HepG2 (cell line): Measurements from ENCODE around the gene GATC. TPM values are rescaled to one million over a fixed set of nuclear protein-coding genes. Genes with fewer than 3 reads are reported as not detected.

Experiments
- ATAD3A ChIP-seq: sonication (generic); formaldehyde crosslinking; IDR thresholded peaks from 2 replicates; pipeline ENCODE4 v1.4.0; 2020; ENCODE audit warnings: missing genetic modification reagents
- HNF1A ChIP-seq, 2 experiments: sonication (generic) in 1 of 2; formaldehyde crosslinking in 1 of 2; IDR thresholded peaks; 2 replicates each; pipeline versions ENCODE4 v1.4.0 to v1.6.1; 2016 to 2020; ENCODE audit warnings: borderline replicate concordance in 1 of 2, low read depth in 1 of 2, mild to moderate bottlenecking in 1 of 2, missing genetic modification reagents in 1 of 2
- KDM5A ChIP-seq: fragments of 200-600 bp; sonication (generic); IDR thresholded peaks from 2 replicates; pipeline ENCODE4 v1.7.0; 2018; ENCODE audit warnings: antibody characterized with exemption, mild to moderate bottlenecking, low read length, borderline replicate concordance
- NFYC ChIP-seq: IDR thresholded peaks from 2 replicates; pipeline ENCODE4 v1.6.1; 2016; ENCODE audit warnings: missing genetic modification reagents, missing compliant biosample characterization
- PHF20 ChIP-seq: sonication (generic); formaldehyde crosslinking; IDR thresholded peaks from 2 replicates; pipeline ENCODE4 v1.5.0; 2020; ENCODE audit warnings: mild to moderate bottlenecking, missing genetic modification reagents
- POLR2G ChIP-seq: fragments of 200-400 bp; formaldehyde crosslinking; IDR thresholded peaks from 2 replicates; pipeline ENCODE4 v1.6.1; 2018; ENCODE audit warnings: mild to moderate bottlenecking, low read depth, low read length, moderate library complexity
- SNRNP70 ChIP-seq: fragments of 200-400 bp; formaldehyde crosslinking; IDR thresholded peaks from 2 replicates; pipeline ENCODE4 v1.6.1; 2017; ENCODE audit warnings: mild to moderate bottlenecking, low read depth, low read length, moderate library complexity
- STAT6 ChIP-seq: sonication (generic); formaldehyde crosslinking; IDR thresholded peaks from 2 replicates; pipeline ENCODE4 v1.4.0; 2020; ENCODE audit warnings: missing genetic modification reagents, mild to moderate bottlenecking, borderline replicate concordance
- TFAP4 ChIP-seq: sonication (generic); IDR thresholded peaks from 2 replicates; pipeline ENCODE4 v1.6.1; 2016; ENCODE audit warnings: low read depth, borderline replicate concordance
- ZNF235 ChIP-seq: sonication (generic); formaldehyde crosslinking; IDR thresholded peaks from 2 replicates; pipeline ENCODE4 v1.8.1; 2023; ENCODE audit warnings: mild to moderate bottlenecking, missing genetic modification reagents, borderline replicate concordance
- ZNF451 ChIP-seq: sonication (generic); formaldehyde crosslinking; IDR thresholded peaks from 2 replicates; pipeline ENCODE4 v1.5.0; 2020; ENCODE audit warnings: mild to moderate bottlenecking, missing genetic modification reagents
- ZSCAN22 ChIP-seq: sonication (generic); formaldehyde crosslinking; IDR thresholded peaks from 2 replicates; pipeline ENCODE4 v1.4.0; 2020; ENCODE audit warnings: mild to moderate bottlenecking, missing genetic modification reagents
- polyA plus RNA-seq, 8 experiments: library from polyadenylated mRNA; depleted of rRNA in 3 of 8; stranded (reverse) in 7 of 8; unstranded in 1 of 8; fragments of >200 nt; fragmentation: Illumina TruSeq in 4 of 8; extraction: Trizol in 4 of 8; gene quantifications; 2 replicates each; pipeline versions ENCODE4 v1.2.1 to v1.2.3, GENCODE V29; 2011 to 2016; ENCODE audit warnings: low read depth in 4 of 8, missing spikeins in 1 of 8, mixed read lengths in 1 of 8; ENCODE audit not compliant: insufficient read depth in 1 of 8
- total RNA-seq, 5 experiments: library from RNA; depleted of rRNA; stranded (reverse); fragments of >200 nt; fragmentation: Illumina TruSeq; extraction: Trizol; gene quantifications; 2 replicates each; pipeline ENCODE4 v1.2.3, GENCODE V29; 2016; ENCODE audit warnings: low read depth in 1 of 5
- TF ChIP-seq, protein P1 (sequence below): sonication (generic); formaldehyde crosslinking; IDR thresholded peaks from 2 replicates; pipeline ENCODE4 v1.4.0; 2020; ENCODE audit warnings: missing genetic modification reagents
- TF ChIP-seq, protein P2 (sequence below): sonication (generic); formaldehyde crosslinking; IDR thresholded peaks from 2 replicates; pipeline ENCODE4 v1.8.1; 2023; ENCODE audit warnings: missing genetic modification reagents, mild to moderate bottlenecking, borderline replicate concordance
- TF ChIP-seq, protein P3 (sequence below): sonication (generic); formaldehyde crosslinking; IDR thresholded peaks from 2 replicates; pipeline ENCODE4 v1.8.0; 2022; ENCODE audit warnings: missing genetic modification reagents, mild to moderate bottlenecking, inconsistent platforms, borderline replicate concordance

Gene GATC
- total and polyA plus RNA-seq, 2 of the 13 experiments (the other 11 are each of a cell fraction or from before 2014, with no cell fraction given): 17.7 to 29.7 TPM

GRCh38 chr12:120495731-120496412, 49.6 kb downstream of the GATC start, which contains the start of gene DYNLL1 (continued):
- TF ChIP-seq HNF1A (IDR thresholded peaks at IDR 0.05; ENCODE audit: low read depth) (no peak), HNF1A (CRISPR knock-in tag; IDR thresholded peaks at IDR 0.05; ENCODE audit: borderline replicate concordance) (peak; percentile 31; the same call in 1 of the 2 replicates), NFYC (CRISPR knock-in tag) (peak; percentile 97), PHF20 (CRISPR knock-in tag) (peak; percentile 72), ATAD3A (CRISPR knock-in tag) (0 out of 2 replicates have a peak, but pooled peaks have one; percentile 29), STAT6 (CRISPR knock-in tag) (no peak), TFAP4 (peak; percentile 73; the same call in 1 of the 2 replicates), ZSCAN22 (CRISPR knock-in tag) (no peak), SNRNP70 (no peak), POLR2G (peak; percentile 96), ZNF235 (CRISPR knock-in tag) (0 out of 2 replicates have a peak, but pooled peaks have one; percentile 87), KDM5A (peak; percentile 72; the same call in 1 of the 2 replicates), ZNF451 (CRISPR knock-in tag) (peak; percentile 82; the same call in 1 of the 2 replicates)
- TF ChIP-seq, protein P1, sequence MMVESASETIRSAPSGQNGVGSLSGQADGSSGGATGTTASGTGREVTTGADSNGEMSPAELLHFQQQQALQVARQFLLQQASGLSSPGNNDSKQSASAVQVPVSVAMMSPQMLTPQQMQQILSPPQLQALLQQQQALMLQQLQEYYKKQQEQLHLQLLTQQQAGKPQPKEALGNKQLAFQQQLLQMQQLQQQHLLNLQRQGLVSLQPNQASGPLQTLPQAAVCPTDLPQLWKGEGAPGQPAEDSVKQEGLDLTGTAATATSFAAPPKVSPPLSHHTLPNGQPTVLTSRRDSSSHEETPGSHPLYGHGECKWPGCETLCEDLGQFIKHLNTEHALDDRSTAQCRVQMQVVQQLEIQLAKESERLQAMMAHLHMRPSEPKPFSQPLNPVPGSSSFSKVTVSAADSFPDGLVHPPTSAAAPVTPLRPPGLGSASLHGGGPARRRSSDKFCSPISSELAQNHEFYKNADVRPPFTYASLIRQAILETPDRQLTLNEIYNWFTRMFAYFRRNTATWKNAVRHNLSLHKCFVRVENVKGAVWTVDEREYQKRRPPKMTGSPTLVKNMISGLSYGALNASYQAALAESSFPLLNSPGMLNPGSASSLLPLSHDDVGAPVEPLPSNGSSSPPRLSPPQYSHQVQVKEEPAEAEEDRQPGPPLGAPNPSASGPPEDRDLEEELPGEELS (CRISPR knock-in tag): peak; percentile 27; the same call in 1 of the 2 replicates
- TF ChIP-seq, protein P2, sequence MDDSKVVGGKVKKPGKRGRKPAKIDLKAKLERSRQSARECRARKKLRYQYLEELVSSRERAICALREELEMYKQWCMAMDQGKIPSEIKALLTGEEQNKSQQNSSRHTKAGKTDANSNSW: no peak
- TF ChIP-seq, protein P3, sequence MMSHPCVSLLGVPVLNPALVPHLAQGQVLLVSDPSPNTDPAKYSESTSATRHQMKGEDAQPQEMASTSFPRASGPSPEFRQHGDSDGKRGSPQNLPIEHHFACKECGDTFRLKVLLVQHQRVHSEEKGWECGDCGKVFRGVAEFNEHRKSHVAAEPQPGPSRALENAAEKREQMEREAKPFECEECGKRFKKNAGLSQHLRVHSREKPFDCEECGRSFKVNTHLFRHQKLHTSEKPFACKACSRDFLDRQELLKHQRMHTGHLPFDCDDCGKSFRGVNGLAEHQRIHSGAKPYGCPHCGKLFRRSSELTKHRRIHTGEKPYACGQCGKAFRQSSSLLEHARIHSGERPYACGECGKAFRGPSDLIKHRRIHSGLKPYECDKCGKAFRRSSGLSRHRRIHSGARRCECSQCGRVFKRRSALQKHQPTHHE (CRISPR knock-in tag): peak; percentile 84
